HG03342 (cell line): ENCODE results near the gene CLMN.

Experiments
- ATAC-seq: cut with Tn5 transposase; IDR thresholded peaks from one replicate; pipeline ENCODE4 v1.9.1; 2021; ENCODE audit warnings: mild to moderate bottlenecking, moderate library complexity; ENCODE audit not compliant: unreplicated experiment

CLMN gene

DNA sequence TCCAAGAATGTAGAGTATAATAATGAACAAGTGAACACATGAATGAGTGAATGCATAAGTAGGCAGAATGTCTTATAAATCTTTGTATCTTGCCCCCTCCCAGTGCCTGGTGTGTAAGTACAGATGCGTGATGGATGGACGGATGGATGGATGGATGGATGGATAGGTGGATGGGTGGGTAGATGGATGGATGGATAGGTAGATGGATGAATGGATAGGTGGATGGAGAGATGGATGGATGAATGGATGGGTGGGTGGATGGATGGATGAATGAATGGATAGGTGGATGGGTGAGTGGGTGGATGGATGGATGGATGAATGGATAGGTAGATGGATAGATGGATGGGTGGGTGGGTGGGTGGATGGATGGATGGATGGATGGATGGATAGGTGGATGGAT is 74.4 kb downstream of the CLMN start:
- ATAC-seq, result no peak

DNA sequence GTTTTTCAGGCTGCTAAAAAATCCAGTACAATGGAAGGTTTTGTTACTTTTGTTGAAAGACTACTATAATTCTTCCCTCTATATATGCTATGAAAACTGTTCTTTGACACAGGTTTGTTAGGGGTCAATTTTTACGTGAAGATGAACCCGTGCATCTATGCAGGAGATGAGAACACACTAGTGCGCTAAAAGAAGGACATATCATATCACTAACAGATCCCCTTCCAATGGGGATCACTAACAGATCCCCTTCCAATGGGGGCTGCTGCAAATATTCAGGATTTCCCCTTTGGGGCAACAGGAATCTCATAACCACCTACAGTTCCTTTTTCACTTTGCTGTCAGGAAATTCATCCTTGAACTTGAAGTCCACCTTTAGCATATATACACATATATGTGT is 75.1 kb downstream of the CLMN start:
- no peak for ATAC-seq

DNA sequence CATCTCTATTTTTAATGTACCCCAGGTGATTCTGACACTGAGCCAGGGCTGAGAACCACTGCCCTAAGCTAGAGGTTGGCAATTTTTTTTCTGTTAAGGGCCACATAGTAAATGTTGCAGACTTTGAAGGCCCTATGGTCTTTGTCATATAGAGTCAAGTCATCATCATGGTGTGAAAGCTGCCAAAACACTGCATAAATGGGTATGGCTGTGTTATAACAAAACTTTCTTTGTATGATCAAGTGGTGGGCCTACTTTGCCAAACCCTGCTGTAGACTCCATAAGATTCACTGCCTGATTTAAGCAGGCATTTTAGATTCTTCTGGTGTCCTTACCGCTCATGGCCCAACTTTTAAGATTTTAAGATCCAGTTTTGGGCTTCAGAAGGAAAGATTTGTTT is 76.8 kb downstream of the CLMN start:
- no peak for ATAC-seq

DNA sequence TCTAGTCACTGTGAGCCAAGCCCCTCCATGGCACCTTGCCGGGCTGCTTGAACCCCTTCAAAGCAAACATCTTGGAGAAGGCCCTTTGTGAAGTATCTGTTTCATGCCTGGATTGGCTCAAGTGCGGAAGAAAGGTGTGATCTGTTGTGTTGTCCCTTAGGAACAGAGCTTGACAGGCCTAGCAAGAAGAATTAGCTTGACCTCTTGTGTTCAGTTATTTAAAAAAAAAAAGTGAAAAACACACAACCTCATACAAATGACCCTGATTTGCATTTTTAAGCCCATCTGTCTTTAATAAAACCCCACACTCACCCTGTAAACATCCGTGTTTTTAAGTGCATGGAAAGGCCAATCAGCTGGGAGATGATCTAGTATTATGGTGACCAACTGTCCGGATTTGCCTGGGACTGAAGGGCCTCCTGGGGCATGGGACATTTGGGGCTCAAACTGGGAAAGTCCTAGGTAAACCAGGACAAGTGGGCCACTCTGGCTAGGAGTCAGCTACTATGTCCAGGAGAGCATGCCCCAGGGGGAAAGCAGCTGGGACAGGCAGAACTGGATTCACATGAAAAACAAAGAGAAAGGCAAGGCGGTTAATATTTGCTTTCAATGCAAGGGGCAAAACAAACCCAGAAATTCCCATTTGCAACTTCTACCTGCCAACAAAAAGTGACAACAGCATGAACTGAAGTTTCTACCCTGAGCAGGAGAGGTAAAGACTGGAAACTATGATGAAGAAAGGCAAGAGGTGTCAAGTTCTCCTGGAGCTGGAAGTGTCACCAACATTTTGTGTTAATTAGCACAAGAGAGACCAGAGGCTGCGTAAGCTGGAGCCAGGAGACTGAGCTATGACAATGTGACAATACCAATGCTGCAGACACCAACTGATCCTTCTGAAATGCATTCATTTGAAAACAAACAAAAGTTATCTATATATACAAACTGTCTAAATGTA is 78.6 kb downstream of the CLMN start:
- no peak for ATAC-seq

DNA sequence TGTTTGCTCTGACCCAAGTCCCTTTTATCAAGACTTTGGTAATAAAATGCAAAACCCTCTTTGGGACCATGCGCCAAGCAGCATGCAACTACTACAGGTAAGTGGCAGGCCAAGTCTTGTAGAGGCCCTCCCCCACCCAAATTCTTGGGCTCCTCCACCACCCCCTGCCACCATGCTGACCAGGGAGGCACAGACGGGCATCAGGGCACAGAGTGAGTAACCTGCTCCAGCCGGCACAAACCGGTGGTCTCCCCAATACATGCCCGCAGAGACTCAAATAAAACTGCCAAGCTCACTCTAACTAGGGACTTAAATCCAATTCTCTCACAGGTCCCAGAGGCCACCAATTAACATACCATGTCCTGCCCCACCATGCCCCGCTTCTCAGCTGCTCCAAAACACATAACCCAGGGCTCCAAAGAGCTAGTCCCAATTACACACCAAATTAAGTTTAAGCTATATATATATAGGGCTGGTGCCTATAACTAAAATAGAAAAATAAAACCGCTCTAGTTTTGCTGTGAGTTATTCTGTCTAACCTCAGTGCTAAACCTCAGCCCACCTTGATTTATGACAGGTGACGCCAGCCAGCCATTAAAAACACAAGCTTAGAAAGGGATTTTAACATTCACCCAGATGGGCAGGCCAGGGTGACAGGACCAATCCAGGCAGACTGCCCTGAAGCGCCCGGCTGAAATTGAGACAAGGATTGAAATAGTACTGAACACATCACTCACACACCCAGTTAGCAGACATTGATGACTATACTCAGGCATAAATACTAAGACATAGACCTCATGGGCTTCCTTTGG is 81.0 kb downstream of the CLMN start:
- no peak for ATAC-seq

DNA sequence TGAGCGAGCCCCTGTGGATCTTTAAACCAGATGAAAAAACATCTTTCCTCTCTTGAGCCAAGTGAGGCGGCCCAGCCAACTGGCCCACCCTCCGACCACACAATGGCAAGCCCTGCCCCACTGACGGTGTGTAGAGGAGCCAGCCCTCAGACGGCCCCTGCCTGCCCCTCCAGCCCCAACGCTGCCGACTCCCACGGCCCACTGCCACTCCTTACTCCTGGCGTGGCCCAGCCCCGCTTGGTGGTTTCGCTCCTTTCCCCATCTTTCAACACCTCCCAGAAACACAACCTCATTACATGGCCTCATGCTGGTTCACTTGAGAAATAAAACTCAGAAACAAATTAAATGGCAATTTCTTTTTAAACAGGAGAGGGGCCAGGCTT is 81.8 kb downstream of the CLMN start:
- no peak for ATAC-seq

DNA sequence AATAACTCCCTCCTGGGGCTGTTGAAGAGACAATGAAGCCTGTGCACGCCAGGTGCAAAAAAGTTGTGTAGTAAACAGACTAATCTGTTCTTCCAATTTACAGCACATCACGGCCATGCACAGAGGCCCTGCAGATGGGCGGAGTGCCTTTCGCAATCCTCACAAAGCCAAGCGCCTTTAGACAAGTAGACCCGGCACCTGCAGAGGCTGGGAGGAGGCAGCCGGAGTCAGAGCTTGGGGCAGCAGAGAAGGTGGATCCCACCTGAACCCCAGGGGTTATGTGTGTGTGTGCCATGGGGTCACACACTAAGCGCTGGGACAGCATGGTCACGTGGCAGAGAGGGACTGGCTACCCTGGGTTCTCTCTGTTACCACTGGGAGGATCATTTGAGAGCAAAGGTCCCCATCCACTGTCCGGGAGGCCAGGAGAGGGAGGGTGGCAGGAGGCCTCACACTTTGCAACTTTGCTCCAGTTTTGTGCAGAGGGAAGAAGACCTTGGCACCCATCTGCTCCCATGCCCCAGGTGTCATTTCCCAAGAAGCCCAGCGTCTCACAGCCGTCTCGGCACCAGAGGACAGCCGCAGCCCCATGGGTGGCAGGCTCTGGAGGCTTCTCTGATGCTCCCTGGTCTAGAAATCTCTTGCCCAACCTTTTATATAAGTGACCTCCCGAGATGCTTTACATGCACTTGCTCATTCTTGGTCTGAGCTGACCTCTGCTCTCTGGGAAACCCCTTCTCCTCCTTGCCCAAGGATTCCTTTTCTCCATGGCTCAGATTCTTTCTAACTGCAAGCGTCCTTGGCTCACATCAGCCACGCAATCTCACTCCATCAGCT is 82.4 kb downstream of the CLMN start:
- no peak for ATAC-seq

DNA sequence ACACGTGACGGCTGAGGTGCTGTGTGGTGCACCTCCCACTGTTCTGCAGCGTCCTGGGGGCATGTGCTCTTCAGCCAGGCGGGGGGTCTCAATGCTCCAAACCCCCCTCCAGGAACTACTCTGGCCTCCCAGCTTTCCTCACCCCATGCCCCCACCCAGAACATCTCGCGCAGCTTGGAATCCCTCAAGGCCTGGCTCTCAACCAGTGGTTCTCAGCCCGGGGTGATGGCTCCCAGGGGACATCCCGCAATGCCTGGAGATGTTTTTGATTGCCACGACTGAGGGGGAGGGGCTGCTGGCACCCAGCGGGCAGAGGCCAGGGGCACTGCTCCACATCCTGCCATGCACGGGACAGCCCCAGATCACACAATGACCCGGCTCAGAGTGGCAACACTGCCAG is 83.5 kb downstream of the CLMN start:
- ATAC-seq, result no peak

DNA sequence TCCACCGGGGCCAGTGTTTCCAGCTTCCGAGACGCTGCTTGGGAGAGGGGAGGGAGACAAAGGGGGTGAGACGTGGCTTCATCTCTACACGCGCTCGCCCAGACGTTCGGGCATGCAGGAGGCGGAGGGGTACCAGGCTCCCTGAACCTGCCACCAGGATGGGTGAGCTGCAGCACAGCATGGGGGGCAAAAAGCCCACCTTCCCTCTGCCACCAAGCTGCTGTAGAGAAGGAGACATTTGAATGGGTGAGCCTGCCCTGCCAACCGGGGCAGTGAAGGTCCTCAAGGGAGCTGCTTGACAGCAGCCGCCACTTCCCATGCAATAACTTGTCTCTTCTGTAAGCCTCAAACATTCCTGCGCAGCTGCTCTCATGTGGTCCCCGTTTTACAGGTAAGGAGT is 83.9 kb downstream of the CLMN start:
- no peak for ATAC-seq

DNA sequence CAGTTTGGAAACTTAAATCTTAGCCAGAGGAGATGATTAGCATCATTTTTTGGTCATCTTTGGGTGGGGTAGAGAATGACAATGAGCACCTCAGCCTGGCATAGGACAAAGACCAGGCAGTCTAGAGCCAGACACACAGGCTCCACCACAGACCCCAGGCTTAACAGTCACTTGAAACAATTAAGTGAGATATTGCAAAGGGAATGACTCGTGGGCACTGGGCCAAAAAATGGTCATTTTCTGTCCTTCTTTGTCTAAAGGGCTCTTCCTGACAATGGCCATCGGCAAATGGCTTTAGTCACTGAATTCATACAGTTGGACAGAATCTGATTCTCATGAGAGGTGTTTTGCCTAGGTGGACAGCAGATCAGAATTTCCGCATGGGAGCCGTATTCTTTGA is 84.4 kb downstream of the CLMN start:
- ATAC-seq, result no peak

DNA sequence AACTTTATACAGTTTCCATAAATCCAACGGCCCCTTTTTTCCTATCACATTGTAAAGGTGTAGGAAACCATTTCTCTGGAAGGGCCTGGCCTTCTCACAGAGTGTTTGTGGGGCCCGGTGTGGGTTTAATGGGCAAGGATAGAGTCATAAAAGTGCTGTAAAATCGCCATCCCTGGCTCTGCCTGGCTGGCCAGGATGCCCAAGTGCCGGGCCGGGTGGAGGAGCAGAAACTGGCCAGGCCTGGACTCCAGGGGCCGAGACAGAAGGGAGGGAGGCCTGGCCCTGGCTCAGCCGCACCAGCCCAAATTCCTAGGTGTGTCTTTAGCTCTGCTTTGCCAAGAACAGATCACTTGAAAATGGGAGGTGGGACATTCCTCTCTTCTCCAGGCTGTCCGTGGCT is 85.3 kb downstream of the CLMN start:
- no peak for ATAC-seq

DNA sequence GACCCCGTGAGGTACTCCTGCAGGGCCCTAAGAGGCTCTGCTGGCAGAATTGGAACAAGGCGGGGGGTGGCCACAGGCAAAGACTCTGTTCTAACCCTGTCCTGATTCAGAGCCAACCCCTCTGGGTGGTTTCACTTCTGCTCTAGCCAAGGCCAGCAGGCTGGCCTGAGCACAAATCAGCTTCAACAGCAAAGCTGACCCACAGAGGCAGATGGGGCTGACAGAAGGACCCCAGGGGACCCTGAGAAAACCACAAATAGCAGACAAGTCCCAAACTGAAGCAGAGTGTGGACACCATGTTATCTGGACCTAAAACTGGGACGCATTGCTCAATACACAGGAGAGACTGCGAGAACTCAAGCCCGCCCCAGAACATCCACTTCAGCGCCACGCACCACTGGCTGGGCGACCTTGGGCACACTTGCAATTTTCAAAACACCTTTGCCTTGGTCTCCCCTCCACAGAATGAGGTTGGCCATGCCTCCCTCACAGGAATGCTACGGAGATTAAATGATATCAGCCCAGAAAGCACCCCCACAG is 85.9 kb downstream of the CLMN start:
- ATAC-seq, result peak; percentile 96

DNA sequence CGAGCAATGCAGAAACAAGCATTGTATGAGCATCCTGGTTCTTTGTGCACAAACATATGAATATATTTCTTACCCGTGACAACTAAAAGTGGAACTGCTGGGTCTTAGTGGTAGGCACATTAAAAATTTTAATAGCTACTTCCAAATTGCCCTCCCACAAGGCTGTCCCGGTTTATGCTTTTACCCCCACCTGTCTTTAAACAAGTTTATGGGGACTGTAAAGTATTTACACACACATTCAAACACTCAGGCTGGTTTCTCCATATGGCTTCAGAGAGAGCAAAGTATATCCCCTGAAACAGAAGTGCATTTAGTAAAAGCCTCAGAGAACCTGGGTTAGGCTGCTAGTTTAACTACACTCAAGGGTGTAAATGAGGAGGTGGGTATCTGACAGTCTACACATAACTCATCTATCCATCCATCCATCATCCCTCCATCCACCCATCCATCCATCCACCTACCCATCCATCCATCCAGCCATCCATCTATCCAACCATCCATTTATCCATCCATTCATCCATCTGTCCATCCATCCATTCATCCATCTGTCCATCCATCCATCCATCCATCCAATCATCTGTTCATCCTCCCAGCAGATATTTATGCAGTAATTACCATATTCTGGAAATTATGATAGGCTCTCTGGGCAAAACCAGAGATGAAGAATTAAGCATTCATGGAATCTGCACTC is 86.7 kb downstream of the CLMN start:
- ATAC-seq, result no peak

DNA sequence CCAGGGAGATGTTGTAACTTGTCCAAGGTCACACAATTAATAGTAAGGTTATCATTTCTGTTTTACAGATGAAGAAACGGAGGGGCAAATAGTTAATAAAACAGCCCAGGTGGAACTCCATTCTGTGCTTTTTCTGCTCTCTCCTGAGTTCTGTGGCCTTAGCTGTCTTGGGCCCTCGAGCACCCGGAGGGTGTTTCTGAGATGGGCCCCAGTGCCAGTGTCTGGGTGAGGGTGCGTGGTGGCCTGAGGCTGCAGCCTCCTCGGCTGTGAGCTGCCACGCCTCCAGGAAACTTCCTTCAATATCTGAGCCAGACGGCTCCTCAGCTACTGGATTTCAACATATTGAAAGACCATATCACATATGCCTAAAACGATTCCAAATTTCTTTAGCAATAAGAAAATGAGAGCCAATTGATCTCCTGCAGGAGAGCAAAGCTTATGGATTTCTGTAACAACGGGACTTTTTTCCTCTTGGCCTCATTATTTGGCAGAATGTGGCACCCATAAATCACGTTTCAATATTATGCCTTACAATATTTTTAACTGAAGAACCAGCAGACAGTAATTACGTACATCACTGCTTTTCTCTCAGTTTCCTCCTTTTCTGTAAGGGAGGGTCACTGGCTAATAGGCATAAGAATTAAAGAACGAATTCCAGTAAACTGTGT is 87.6 kb downstream of the CLMN start:
- ATAC-seq, result no peak

DNA sequence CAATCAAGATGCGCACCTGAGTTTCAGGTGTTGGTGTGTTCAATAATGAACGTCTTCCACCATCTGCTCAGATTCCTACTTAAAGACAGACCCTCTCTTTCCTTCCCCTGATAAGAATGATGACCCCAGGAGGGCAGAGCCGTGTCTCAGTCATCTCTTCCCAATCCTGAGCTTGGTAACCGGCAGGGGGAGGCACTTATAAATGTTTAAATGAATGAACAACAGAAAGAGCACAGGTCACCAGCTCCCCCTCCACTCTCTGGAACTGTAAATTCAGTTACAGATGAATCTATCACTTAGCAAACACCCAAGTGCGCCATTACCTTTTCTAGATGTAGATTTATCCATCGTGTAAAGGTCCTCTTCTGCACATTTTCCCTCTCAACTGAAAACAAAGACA is 90.0 kb downstream of the CLMN start:
- no peak for ATAC-seq

DNA sequence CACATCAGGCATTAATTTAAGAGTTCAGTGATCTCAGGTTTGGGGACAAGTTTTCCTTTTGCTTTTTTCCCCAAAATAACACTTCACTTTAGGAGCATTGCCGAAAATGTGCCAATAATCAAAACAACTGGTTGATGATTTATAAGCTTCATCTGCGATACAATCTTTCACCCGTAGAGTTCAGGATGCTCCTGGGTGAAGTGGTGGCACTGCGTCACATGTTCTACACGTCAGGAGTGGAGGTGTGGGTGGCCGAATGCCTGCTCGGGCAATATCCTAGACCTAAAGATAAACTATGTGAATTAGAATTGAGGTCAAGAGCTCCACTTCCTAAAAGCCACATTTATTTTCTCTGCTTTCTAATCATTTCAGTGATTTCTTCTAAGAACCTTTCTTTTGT is 91.5 kb downstream of the CLMN start:
- no peak for ATAC-seq

DNA sequence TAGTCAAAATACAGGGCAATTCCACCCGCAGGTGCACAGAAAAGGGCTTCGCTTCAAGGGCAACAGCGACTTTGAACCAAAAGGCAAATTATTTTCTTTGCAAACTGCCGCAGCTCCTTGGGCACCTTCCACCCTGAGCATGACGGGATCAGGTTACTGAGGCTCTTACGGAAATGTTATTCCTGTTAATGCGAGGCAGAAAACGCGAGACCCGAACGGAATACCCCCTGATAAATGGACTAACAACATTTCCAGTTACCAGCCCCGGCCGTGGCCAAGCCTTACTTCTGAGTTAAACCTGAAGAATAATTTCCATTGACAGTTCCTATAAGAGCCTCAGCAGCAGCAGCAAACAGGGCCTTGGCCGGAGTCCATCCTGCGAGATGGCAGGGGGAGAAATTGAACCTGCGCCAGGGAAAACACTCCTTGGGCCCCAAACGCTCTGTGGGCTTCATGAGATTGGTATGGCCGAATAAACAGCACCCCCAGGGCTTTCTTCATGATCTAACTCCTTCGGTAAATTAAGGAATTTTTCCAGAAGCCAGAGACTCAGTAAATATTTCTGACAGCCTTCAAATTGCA is 92.3 kb downstream of the CLMN start:
- no peak for ATAC-seq

DNA sequence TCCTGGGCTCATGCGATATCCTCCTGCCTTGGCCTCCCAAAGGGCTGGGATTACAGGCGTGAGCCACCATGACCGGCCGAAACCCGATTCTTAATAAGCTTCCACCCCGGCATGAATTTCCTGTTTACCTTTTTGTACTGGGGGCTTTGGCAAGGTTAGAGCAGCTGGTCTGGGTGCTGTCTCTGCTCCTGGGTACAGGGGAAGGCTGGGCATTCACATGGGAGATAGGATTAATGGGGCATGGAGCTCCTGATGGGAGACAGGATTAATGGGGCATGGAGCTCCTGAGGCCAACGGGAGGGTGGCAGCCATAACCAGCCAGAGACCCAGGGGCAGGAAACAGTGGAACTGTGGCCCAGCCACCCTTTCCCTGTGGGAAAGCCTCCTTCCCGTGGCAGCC is 92.9 kb downstream of the CLMN start:
- ATAC-seq, result no peak

DNA sequence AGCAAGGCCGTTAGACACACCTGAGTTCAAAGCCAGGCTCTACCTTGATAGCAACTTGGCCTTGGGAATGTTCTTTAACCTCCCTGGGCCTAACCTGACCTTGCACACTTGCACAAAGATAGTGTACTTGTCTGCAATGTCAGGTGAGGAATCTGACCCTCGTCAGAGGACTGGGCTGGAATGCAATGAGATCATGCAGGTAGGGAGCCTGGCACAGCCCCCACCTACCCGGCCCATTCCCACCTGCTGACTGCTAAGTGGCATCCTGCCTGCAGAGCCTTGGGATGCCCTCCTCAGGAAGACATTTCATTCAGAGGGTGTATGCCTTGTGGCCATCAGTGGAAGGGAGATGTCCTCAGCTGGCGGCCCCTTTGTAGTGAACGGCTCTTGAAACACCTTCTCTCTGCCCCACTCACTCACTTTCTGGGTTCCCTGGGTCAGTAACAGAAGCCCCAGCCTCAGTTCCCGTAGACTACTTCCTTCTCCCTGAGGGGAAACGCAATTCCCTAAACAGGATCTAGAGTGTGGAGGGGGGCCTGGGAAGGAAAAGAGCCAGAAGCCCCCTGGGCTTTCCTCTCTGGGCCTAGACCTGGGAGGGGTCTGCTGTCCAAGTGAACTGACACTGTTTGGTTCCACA is 94.3 kb downstream of the CLMN start:
- ATAC-seq, result no peak
